H1 (cell line): ENCODE data around the gene GLCE. TPM values are rescaled to one million over a fixed set of nuclear protein-coding genes. Genes with fewer than 3 reads are reported as not detected.
A peak's percentile ranks its signal among the peaks of the same experiment; 100 is the strongest.

Experiments
- CTCF ChIA-PET: fragments of 300-600 bp; sonication (Branson Sonifier 250); formaldehyde crosslinking; loops from one replicate; lab custom pipeline; 2021; ENCODE audit not compliant: partially characterized antibody; lab: Charles Lee
- POLR2A ChIA-PET: fragments of 300-600 bp; sonication (Branson Sonifier 250); formaldehyde crosslinking; loops from one replicate; lab custom pipeline; 2021; ENCODE audit warnings: inconsistent platforms; ENCODE audit not compliant: partially characterized antibody; lab: Charles Lee
- DNase-seq, 2 experiments: peaks; one replicate each; pipeline versions ENCODE4 v3.0.0 to v3.0.0-alpha.2; 2010 to 2022; ENCODE audit warnings: low spot score in 2 of 2, low read depth in 1 of 2, mixed read lengths in 1 of 2
- FAIRE-seq: peaks from 2 replicates; lab custom pipeline; 2011; peaks lifted over from hg19 to GRCh38; lab: Jason Lieb, UNC
- H2AFZ ChIP-seq: 2 replicates; pipeline ENCODE4 v1.8.1; 2012; ENCODE audit warnings: low read length, inconsistent platforms
- H2AK5ac ChIP-seq: 2 replicates; pipeline ENCODE4 v1.6.1; 2013; ENCODE audit warnings: low read depth, low read length
- H2BK120ac ChIP-seq: replicated peaks from 2 replicates; pipeline ENCODE3; 2013; ENCODE audit warnings: low read depth, low read length, inconsistent platforms
- H2BK12ac ChIP-seq: 2 replicates; pipeline ENCODE4 v1.6.1; 2013; ENCODE audit warnings: low read depth, low read length
- H2BK15ac ChIP-seq: 2 replicates; pipeline ENCODE4 v1.6.1; 2013; ENCODE audit warnings: low read length
- H2BK20ac ChIP-seq: 2 replicates; pipeline ENCODE4 v1.6.1; 2013; ENCODE audit warnings: low read length
- H2BK5ac ChIP-seq: 2 replicates; pipeline ENCODE4 v1.6.1; 2013; ENCODE audit warnings: low read depth, low read length
- H3K14ac ChIP-seq: 2 replicates; pipeline ENCODE4 v1.6.1; 2013; ENCODE audit warnings: inconsistent platforms; ENCODE audit not compliant: insufficient read length
- H3K18ac ChIP-seq: 2 replicates; pipeline ENCODE4 v1.6.1; 2013; ENCODE audit warnings: low read length; ENCODE audit errors: extremely low read depth
- H3K23ac ChIP-seq: 2 replicates; pipeline ENCODE4 v1.6.1; 2013; ENCODE audit warnings: inconsistent platforms; ENCODE audit not compliant: insufficient read length
- H3K23me2 ChIP-seq: 2 replicates; pipeline ENCODE4 v1.6.1; 2013; ENCODE audit warnings: low read depth, low read length
- H3K27ac ChIP-seq: 2 replicates; pipeline ENCODE4 v1.6.1; 2011; ENCODE audit warnings: low read depth, low read length, inconsistent platforms
- H3K27me3 ChIP-seq, 4 experiments: replicated peaks in 1 of 4; 1 replicate in 1 of 4; 2 replicates in 3 of 4; pipeline versions ENCODE4 v1.6.1 to v1.8.1; 2011 to 2013; ENCODE audit warnings: low read length in 3 of 4, mild to moderate bottlenecking in 3 of 4, inconsistent platforms in 2 of 4, mixed read lengths in 2 of 4, moderate library complexity in 1 of 4; ENCODE audit not compliant: control insufficient read depth in 3 of 4, insufficient read depth in 3 of 4; ENCODE audit errors: extremely low read depth in 1 of 4
- H3K36me3 ChIP-seq, 4 experiments: 2 replicates each; pipeline versions ENCODE4 v1.6.1 to v1.8.1; 2011 to 2013; ENCODE audit warnings: mild to moderate bottlenecking in 4 of 4, low read length in 3 of 4, moderate library complexity in 2 of 4, control low read depth in 1 of 4, inconsistent platforms in 1 of 4; ENCODE audit not compliant: insufficient read depth in 4 of 4, control insufficient read depth in 2 of 4
- H3K4ac ChIP-seq: replicated peaks from 2 replicates; pipeline ENCODE3; 2013; ENCODE audit warnings: low read length, low read depth, mixed read lengths, inconsistent platforms; ENCODE audit not compliant: insufficient read length
- H3K4me1 ChIP-seq, 4 experiments: replicated peaks in 1 of 4; 1 replicate in 1 of 4; 2 replicates in 3 of 4; pipeline versions ENCODE4 v1.6.1 to v1.8.1; 2011 to 2013; ENCODE audit warnings: low read length in 3 of 4, inconsistent platforms in 2 of 4, mixed read lengths in 1 of 4; ENCODE audit not compliant: insufficient read depth in 4 of 4, control insufficient read depth in 3 of 4
- H3K4me2 ChIP-seq, 2 experiments: 2 replicates each; pipeline versions ENCODE4 v1.6.1 to v1.8.1; 2011 to 2013; ENCODE audit warnings: low read depth in 2 of 2, low read length in 2 of 2, control low read depth in 1 of 2, inconsistent platforms in 1 of 2, mild to moderate bottlenecking in 1 of 2; ENCODE audit not compliant: insufficient read depth in 1 of 2
- H3K4me3 ChIP-seq, 4 experiments: fragments of 200-600, 300-600 bp in 1 of 4; sonication (generic), shearing (Covaris generic), sonication (Bioruptor Twin) in 1 of 4; 2 replicates each; pipeline versions ENCODE4 v1.5.1 to v1.8.1; 2011 to 2016; ENCODE audit warnings: low read length in 4 of 4, low read depth in 3 of 4, control low read depth in 2 of 4, inconsistent platforms in 2 of 4, mild to moderate bottlenecking in 2 of 4, mixed read lengths in 1 of 4, moderate library complexity in 1 of 4; ENCODE audit not compliant: insufficient read depth in 2 of 4; ENCODE audit errors: extremely low read depth in 1 of 4
- H3K56ac ChIP-seq: replicated peaks from 2 replicates; pipeline ENCODE3; 2013; ENCODE audit warnings: low read depth, mild to moderate bottlenecking, mixed read lengths, low read length, inconsistent platforms; ENCODE audit not compliant: insufficient read length
- H3K79me1 ChIP-seq: 2 replicates; pipeline ENCODE4 v1.6.1; 2013; ENCODE audit warnings: low read depth, low read length, control low read depth
- H3K79me2 ChIP-seq, 2 experiments: 2 replicates each; pipeline versions ENCODE4 v1.6.1 to v1.8.1; 2012 to 2013; ENCODE audit warnings: low read length in 2 of 2, mild to moderate bottlenecking in 2 of 2, inconsistent platforms in 1 of 2; ENCODE audit not compliant: insufficient read depth in 2 of 2, control insufficient read depth in 1 of 2
- H3K9ac ChIP-seq, 4 experiments: replicated peaks in 1 of 4; 1 replicate in 1 of 4; 2 replicates in 3 of 4; pipeline versions ENCODE4 v1.6.1 to v1.8.1; 2011 to 2013; ENCODE audit warnings: low read depth in 3 of 4, low read length in 3 of 4, control low read depth in 2 of 4, mild to moderate bottlenecking in 2 of 4, moderate library complexity in 2 of 4, inconsistent platforms in 1 of 4; ENCODE audit errors: extremely low read depth in 1 of 4
- H3K9me3 ChIP-seq, 2 experiments: 2 replicates each; pipeline versions ENCODE4 v1.6.1 to v1.8.1; 2012 to 2013; ENCODE audit warnings: mild to moderate bottlenecking in 2 of 2, moderate library complexity in 2 of 2, control low read depth in 1 of 2, inconsistent platforms in 1 of 2, low read depth in 1 of 2, low read length in 1 of 2, mixed read lengths in 1 of 2; ENCODE audit not compliant: insufficient read depth in 2 of 2
- H4K20me1 ChIP-seq, 2 experiments: replicated peaks in 1 of 2; 2 replicates each; pipeline versions ENCODE3 to v1.8.1; 2011 to 2013; ENCODE audit warnings: inconsistent platforms in 2 of 2, low read length in 2 of 2, mild to moderate bottlenecking in 1 of 2; ENCODE audit not compliant: insufficient read depth in 2 of 2, control insufficient read depth in 1 of 2
- H4K5ac ChIP-seq: 2 replicates; pipeline ENCODE4 v1.6.1; 2013; ENCODE audit warnings: low read length, low read depth, mixed read lengths, inconsistent platforms; ENCODE audit not compliant: insufficient read length
- H4K8ac ChIP-seq: 2 replicates; pipeline ENCODE4 v1.8.0; 2013; ENCODE audit warnings: mild to moderate bottlenecking, moderate library complexity, low read length, inconsistent platforms; ENCODE audit not compliant: insufficient read depth; ENCODE audit errors: extremely low read depth
- H4K91ac ChIP-seq: replicated peaks from 2 replicates; pipeline ENCODE3; 2013; ENCODE audit warnings: low read length, mixed read lengths, inconsistent platforms; ENCODE audit not compliant: insufficient read length
- POU5F1 ChIP-seq: IDR thresholded peaks from 2 replicates; pipeline ENCODE4 v1.6.1; 2011; ENCODE audit warnings: low read depth, mild to moderate bottlenecking, low read length, moderate library complexity
- RXRA ChIP-seq: IDR thresholded peaks from 2 replicates; pipeline ENCODE4 v1.6.1; 2011; ENCODE audit warnings: low read depth, mild to moderate bottlenecking, low read length, moderate library complexity; ENCODE audit not compliant: insufficient read depth
- ZNF274 ChIP-seq: IDR thresholded peaks from 2 replicates; pipeline ENCODE4 v1.7.0; 2012; ENCODE audit warnings: low read length, borderline replicate concordance; ENCODE audit errors: extremely low read depth
- WGBS, 2 experiments: shearing (Covaris generic) in 1 of 2; methylation state at CpG; one replicate each; pipeline versions ENCODE4 v1.1.6 to v1.1.7; 2013 to 2015; ENCODE audit warnings: low lambda C conversion rate in 2 of 2, mixed read lengths in 2 of 2, inconsistent platforms in 1 of 2, low coverage in 1 of 2, missing lambda C conversion rate in 1 of 2; ENCODE audit not compliant: insufficient replicate concordance in 2 of 2, insufficient coverage in 1 of 2, insufficient read length in 1 of 2; ENCODE audit errors: extremely low coverage in 1 of 2, missing lambda C conversion rate in 1 of 2; 5-methylcytosine and 5-hydroxymethylcytosine counted together
- polyA plus RNA-seq, 7 experiments: library from polyadenylated mRNA; depleted of rRNA in 3 of 7; stranded (reverse) in 5 of 7; unstranded in 2 of 7; fragments of >200 nt in 5 of 7; fragments of 200-250 nt in 2 of 7; gene quantifications; 1 replicate in 5 of 7; 2 replicates in 1 of 7; 4 replicates in 1 of 7; pipeline versions ENCODE4 v1.2.1 to v1.2.3, GENCODE V29; 2011 to 2013; ENCODE audit warnings: missing spikeins in 2 of 7, mixed read lengths in 2 of 7
- total RNA-seq: library from RNA; stranded (reverse); fragmentation: NEBNext Ultra II Directional; extraction: Animal tissue kit (Norgen Biotek cat#: 25700); gene quantifications from 2 replicates; pipeline ENCODE4 v1.2.1, GENCODE V29; 2021
- TF ChIP-seq, protein P1 (sequence below), 3 experiments: IDR thresholded peaks; 1 replicate in 2 of 3; 2 replicates in 1 of 3; pipeline versions ENCODE4 v1.5.1 to v1.6.1; 2011; ENCODE audit warnings: low read length in 3 of 3, mild to moderate bottlenecking in 3 of 3, inconsistent platforms in 2 of 3, low read depth in 1 of 3, moderate library complexity in 1 of 3; ENCODE audit not compliant: insufficient read depth in 1 of 3; ENCODE audit errors: control extremely low read depth in 1 of 3
- TF ChIP-seq, protein P2 (sequence below): IDR thresholded peaks from 2 replicates; pipeline ENCODE4 v1.6.1; 2011; ENCODE audit warnings: low read length, improper control_type of control experiment

Gene GLCE
- total and polyA plus RNA-seq, 2 of the 8 experiments (the other 6 are each of a cell fraction or from before 2014, with no cell fraction given) = 17.1 to 22.7 TPM

DNA sequence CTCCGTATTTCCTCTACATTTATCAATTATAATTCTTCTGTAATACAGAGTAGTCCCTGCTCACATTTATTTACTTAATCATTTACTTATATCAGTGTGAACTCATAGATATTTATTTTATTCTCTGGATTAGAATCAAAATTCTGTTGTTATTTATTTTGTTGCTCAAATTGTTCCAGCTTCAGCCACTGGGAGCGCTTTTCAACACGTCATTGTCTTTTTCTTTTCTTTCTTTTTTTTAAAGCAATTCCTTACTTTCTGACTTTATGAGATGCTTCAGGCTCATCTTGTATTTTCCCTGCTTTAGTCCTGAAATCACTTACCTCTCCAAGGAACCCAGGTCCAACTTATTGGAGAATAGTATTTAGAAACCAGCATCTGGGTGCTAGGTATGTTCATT, 53.4 kb downstream of the GLCE start:
- no peak overlapping the region for H2BK120ac ChIP-seq
- TF ChIP-seq ZNF274 (no peak), RXRA (no peak), POU5F1 (no peak)
- TF ChIP-seq, protein P1, sequence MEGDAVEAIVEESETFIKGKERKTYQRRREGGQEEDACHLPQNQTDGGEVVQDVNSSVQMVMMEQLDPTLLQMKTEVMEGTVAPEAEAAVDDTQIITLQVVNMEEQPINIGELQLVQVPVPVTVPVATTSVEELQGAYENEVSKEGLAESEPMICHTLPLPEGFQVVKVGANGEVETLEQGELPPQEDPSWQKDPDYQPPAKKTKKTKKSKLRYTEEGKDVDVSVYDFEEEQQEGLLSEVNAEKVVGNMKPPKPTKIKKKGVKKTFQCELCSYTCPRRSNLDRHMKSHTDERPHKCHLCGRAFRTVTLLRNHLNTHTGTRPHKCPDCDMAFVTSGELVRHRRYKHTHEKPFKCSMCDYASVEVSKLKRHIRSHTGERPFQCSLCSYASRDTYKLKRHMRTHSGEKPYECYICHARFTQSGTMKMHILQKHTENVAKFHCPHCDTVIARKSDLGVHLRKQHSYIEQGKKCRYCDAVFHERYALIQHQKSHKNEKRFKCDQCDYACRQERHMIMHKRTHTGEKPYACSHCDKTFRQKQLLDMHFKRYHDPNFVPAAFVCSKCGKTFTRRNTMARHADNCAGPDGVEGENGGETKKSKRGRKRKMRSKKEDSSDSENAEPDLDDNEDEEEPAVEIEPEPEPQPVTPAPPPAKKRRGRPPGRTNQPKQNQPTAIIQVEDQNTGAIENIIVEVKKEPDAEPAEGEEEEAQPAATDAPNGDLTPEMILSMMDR (IDR thresholded peaks at IDR 0.05; ENCODE audit: control extremely low read depth in 1 of 3, insufficient read depth in 1 of 3, low read depth in 1 of 3, low read length in 3 of 3) = peak in 1 of 3 experiments; percentile 25; a peak in 1 of 4 replicates
- TF ChIP-seq, protein P2, sequence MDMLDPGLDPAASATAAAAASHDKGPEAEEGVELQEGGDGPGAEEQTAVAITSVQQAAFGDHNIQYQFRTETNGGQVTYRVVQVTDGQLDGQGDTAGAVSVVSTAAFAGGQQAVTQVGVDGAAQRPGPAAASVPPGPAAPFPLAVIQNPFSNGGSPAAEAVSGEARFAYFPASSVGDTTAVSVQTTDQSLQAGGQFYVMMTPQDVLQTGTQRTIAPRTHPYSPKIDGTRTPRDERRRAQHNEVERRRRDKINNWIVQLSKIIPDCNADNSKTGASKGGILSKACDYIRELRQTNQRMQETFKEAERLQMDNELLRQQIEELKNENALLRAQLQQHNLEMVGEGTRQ = no peak
- 65% methylated on average over 2 of the region's 3 CpGs; no CpG with 5 or more reads in 1 of the 2 experiments for WGBS, 2 experiments
- H3K14ac ChIP-seq = no peak overlapping the region
- H3K27ac ChIP-seq = no peak overlapping the region
- no peak overlapping the region for H2BK15ac ChIP-seq
- H2BK12ac ChIP-seq = no peak overlapping the region
- no peak overlapping the region for H2AK5ac ChIP-seq
- no peak overlapping the region for H4K8ac ChIP-seq
- peaks cover 0 to 2% of the 10 kb centered on the region in 2 experiments for H4K20me1 ChIP-seq
- no peak overlapping the region for H3K23ac ChIP-seq
- H2BK20ac ChIP-seq = no peak overlapping the region
- ChIA-PET CTCF (interaction anchor here (0.9 to 1.6 kb wide), 9 partner anchors 9 to 154 kb away, joined by 3 to 5 read pairs (median 4); no protein-coding TSS in a partner anchor), POLR2A (no interaction called here)
- H2AFZ ChIP-seq = no peak overlapping the region
- H3K79me2 ChIP-seq = peaks cover 0 to 11% of the 10 kb centered on the region in 2 experiments; a peak in 2 of 4 replicates
- H3K4me1 ChIP-seq = no peaks in the 10 kb centered on the region
- FAIRE-seq = no peak
- H3K56ac ChIP-seq = no peak overlapping the region
- no peak overlapping the region for H3K4ac ChIP-seq
- no peaks in the 10 kb centered on the region for H3K23me2 ChIP-seq
- H3K9ac ChIP-seq = no peak overlapping the region
- H3K4me2 ChIP-seq = no peak overlapping the region
- H3K18ac ChIP-seq = no peak overlapping the region
- no peak overlapping the region for H2BK5ac ChIP-seq
- no peak overlapping the region for H3K4me3 ChIP-seq
- H4K5ac ChIP-seq = no peak overlapping the region
- no peak for DNase-seq
- H3K36me3 ChIP-seq = no peaks in the 10 kb centered on the region
- no peaks in the 10 kb centered on the region for H3K27me3 ChIP-seq
- no peaks in the 10 kb centered on the region for H3K9me3 ChIP-seq
- H3K79me1 ChIP-seq = no peaks in the 10 kb centered on the region
- H4K91ac ChIP-seq = no peak overlapping the region
